HTERT RPE-1 (cell line): ENCODE results near the gene GTF2A1L.
"Not testable (repeated sequence)": the region's sequence is repeated elsewhere in the genome, so short reads cannot be mapped to it uniquely, and the experiment has no call there.

Experiments
- in situ Hi-C: fragments of 300-500 bp; cut with MboI; formaldehyde crosslinking; loops from 4 replicates; pipeline ENCODE4 v1.14.3; 2020; ENCODE audit warnings: low sequenced_read_pairs

Gene GTF2A1L

DNA sequence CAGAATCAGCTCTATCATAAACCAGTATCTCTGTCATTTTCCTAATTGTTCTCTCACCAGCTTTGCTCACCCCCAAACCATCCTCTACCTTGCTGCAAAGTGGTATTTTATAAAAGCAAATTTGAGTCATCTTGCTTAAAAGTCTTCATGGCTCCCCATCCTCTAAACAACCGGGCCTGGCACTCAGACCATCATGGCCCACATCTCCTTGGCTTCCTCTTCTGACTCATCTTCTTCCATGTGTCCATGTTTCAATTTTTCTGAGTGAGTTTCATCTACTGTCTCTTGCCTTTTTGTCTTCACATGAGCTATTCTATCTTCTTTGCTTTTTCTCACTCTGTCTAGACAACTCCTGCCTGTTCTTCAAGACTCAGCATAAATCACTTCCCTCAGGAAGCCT lies 79.2 kb downstream of the GTF2A1L start:
- in situ Hi-C loops = no loop called here

GRCh38 chr2:48699348-48699930 lies 81.8 kb downstream of the GTF2A1L start:
- in situ Hi-C loops = no loop called here

DNA sequence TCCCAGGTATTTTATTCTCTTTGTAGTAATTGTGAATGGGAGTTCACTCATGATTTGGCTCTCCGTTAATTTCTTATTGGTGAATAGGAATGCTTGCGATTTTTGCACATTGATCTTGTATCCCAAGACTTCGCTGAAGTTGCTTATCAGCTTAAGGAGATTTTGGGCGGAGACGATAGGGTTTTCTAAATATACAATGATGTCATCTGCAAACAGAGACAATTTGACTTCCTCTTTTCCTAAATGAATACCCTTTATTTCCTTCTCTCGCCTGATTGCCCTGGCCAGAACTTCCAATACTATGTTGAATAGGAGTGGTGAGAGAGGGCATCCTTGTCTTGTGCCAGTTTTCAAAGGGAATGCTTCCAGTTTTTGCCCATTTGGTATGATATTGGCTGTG lies 86.0 kb downstream of the GTF2A1L start:
- in situ Hi-C loops = not testable (repeated sequence)

DNA sequence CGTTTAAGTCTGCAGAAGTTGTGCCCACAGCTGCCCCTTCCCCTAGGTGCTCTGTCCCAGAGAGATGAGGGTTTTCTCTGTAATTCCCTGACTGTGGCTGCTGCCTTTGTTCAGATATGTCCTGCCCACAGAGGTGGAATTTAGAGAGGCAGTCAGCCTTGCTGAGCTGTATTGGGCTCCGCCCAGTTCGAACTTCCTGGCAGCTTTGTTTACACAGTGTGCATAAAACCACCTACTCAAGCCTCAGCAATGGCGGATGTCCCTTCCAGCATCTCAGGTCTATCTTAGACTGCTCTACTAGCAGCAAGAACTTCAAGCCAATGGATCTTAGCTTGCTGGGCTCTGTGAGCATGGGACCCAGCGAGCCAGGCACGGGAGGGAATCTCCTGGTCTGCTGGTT lies 89.8 kb downstream of the GTF2A1L start:
- in situ Hi-C loops = no loop called here

DNA sequence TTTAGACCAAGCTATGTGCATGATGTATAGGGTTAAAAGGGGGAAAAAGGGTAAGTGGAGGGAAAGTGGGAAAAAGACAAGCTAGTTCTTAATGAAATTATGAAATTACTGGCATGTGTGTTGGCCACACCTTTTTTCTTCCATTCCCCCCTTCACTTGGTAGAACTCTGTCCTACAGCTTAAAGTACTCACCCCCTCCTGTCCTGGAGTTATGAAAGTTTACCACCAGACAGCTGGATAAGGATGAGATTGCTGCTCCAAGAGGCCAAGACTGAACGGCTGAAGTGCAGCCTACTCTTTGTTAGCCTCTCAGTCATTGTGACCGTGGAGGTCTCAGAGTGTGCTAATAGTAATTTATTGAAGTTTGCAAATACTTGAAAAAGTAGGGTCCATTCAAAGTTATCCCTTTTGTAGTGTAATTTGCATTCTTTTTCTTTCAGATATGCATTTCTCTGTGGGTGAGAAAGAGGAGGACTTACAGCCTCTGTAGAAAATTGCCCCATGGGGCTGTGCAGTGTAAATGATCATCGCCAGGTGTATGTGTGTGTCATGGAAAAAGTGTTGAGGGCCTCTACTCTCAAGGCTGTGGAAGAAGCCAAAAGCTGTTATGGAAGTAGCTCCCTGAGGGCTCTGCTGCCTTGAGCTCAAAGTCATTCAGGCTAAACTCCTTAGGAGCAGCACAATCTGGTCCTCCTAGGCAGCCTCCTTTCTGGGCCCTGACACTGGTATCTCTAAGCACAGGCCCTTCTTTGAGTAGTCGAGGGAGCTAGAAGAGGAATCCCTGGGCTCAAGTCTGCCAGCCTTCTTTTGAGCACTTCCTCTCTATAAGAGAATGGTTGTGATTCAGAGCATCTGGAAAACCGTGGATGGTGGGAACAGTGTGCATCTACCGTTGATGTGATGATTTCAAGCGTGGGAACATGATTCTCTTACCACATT lies 91.7 kb downstream of the GTF2A1L start:
- in situ Hi-C loops = no loop called here

DNA sequence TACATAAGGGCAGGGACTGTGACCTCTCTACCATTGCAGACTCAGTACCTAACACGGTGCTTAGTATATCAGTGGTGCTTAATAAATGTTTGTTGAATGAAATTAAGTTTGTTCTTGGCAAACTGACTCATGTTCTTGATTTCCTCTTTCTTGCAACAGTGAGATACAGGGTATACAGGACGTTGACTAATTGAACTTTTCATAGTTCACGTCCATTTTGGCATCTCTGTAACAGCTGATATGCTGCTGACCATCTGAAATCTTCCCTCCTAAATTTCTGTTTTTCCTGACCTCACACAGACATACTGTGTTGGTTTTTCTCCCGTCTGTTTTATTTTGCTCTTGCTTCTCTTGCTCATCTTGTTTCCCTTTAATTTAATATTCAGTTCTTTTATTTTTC lies 93.7 kb downstream of the GTF2A1L start:
- in situ Hi-C loops = no loop called here

- in situ Hi-C loops = no loop called here
These were observed 94.5 kb downstream of the GTF2A1L start for GRCh38 chr2:48712151-48712550.

GRCh38 chr2:48713647-48714046 lies 96.0 kb downstream of the GTF2A1L start:
- in situ Hi-C loops = no loop called here

DNA sequence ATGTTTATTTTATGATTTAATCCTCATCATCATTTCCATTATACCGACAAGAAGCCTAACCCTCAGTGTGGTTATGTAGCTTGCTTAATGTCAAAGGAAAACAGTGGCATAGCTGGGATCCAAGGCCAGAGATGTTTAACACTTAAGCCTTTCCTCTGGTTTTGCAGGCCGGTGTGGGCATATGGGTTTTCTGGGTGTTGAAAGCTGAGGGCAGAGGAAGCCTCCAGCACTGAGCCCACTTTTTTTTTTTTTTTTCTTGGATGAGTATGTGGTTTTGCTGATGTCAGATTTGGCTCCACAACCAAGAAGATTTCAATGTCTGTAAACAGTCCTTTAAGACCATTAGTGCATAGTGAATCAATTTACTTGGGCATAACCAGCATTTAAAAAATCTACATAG lies 96.6 kb downstream of the GTF2A1L start:
- in situ Hi-C loops = no loop called here

DNA sequence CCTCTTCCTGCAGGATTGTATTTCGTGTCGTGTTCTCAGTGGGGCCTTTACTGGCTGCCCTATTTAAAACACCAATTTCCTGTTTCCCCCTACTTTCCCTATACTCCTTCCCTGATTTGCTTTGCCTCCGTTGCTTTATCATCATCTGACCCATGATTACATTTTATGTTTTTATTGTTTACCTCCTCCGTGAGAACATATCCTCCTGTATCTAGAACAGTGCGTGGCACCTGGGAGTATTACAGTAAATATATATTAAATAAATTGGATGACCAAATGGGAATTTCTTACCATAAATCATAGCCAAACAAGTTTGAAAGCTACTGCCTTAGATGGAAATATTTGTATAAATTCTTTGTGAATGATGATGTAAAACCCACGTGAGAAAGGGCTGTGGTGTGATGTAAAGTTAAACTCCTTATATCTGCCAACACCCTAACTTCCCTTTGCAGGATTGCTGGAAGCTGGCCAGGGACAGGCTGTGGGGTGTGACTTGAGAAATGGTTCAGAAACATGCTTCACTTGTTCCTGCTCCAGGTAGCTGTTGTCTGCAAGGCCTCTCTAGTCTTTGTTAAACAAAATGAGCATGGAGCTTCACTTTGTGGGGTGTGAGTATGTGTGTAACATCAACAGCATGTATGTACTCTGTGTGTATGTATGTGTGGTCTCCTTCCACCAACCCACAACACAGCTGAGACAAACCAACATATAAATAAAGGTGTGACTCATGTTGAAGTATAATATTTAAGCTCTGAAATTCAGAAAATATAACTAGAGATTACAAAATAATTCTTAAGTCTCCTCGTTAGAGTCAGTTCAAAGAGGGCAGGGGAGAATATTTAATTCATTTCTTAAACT lies 97.6 kb downstream of the GTF2A1L start:
- in situ Hi-C loops = no loop called here

DNA sequence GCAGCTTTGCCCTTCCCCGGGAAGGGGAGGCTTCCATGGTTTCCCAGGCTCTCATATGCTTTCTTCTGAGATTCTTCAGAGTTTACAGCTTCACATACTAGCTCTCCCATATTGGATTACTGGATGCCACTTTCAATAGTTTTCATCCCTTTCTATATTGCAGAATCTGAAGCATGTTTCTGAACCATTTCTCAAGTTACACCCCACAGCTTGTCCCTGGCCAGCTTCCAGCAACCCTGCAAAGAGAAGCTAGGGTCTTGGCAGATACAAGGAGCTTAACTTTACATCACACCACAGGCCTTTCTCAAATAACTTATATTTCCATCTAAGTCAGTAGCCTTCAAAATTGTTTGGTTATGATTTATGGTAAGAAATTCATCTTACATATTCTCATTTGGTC lies 98.3 kb downstream of the GTF2A1L start:
- in situ Hi-C loops = no loop called here

- in situ Hi-C loops = no loop called here
These were observed 100.2 kb downstream of the GTF2A1L start for GRCh38 chr2:48717846-48718245.

GRCh38 chr2:48719480-48720177 lies 102.0 kb downstream of the GTF2A1L start:
- in situ Hi-C loops = no loop called here

DNA sequence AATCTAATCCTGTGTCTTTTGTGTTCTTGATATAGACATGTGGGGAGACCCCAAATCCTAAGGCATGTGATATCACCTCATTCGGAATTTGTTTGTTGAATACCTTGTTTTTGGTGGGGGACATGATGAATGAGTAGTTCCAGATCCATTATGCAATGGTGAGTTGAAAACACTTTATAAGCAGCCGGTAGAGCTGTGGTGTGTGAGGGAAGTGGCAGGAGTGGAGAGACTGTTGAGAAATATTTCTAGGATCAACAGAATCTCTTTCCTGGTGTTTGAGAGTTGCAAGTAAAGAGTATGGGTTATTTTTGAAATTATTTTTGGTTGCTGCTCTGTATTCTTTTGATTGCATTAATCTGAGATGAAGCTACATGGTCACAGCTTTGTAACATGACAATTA lies 103.5 kb downstream of the GTF2A1L start:
- in situ Hi-C loops = no loop called here

- in situ Hi-C loops = no loop called here
These were observed 104.7 kb downstream of the GTF2A1L start for GRCh38 chr2:48722391-48722790.

DNA sequence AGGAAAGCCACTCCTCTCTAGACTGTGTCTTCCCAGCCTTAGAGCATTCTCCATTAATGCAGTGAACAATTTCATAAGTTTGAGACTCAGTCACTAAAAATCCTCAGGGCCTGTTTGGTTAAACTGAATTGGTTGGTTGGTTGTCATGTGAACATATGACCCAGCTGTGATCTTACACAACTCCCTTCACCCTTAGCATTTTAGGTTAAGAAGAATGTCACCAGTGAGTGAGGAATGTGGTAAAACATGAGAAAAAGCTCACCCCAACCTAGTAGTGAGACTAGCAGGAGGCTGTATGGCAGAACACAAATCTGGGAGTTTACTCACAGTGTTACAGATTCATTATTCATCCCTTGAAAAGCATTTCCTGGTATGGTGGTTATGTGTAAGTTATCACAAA lies 105.5 kb downstream of the GTF2A1L start:
- in situ Hi-C loops = no loop called here

DNA sequence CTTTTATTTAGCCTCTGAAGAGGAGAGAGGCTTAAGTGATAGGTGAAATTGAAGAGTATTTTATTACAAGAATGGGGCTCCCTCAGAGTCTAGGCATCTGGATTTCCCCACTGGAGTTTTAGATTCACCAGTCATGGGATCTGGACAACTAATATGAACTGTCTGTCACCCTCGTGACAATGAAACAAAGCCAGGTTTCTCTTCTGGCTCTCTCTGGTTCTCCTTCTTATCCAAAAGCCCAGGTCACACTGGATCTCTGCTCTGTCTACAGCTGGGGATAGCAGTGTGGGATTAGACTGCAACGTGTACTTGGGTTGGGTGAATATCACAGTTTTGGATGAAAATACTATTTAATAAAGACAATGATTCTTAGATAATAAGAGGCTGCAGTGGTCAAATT lies 106.6 kb downstream of the GTF2A1L start:
- in situ Hi-C loops = no loop called here

- in situ Hi-C loops = no loop called here
These were observed 108.2 kb downstream of the GTF2A1L start for GRCh38 chr2:48725696-48726494.

DNA sequence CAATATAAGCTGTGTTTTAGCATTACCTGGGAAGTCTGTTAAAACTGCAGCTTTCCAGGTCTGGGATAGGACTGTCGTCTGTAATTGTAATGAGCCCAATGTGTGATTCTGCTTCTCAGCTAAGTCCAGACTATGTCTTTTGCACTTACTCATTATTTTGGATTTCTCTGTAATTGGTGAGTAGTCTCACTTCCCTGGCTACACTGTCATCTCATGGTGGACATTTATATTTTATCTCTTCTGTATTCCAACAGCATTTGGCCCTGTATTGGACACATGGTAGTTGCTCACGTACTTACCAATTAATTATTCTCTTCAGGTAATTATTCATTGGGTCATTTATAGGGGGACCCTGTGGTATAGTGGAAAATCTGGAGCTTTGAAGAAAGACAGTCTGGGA lies 109.9 kb downstream of the GTF2A1L start:
- in situ Hi-C loops = no loop called here

GRCh38 chr2:48728295-48728694 lies 110.6 kb downstream of the GTF2A1L start:
- in situ Hi-C loops = no loop called here
